HCT116 (cell line): ENCODE results near the gene ERG. TPM values are rescaled to one million over a fixed set of nuclear protein-coding genes. Genes with fewer than 3 reads are reported as not detected.

Experiments used
- ATAC-seq: fragments of 200-7000 bp; cut with Tn5 transposase; 2 replicates; pipeline ENCODE4 v1.9.1; 2020; ENCODE audit warnings: mild to moderate bottlenecking, moderate library complexity
- BruUV-seq: library from RNA; stranded (reverse); fragments of 400-500 nt; replicated peaks from 2 replicates; lab custom pipeline; 2021; lab: Mats Ljungman, UMichigan
- CTCF ChIA-PET: fragments of 300-600 bp; sonication (Branson Sonifier 250); formaldehyde crosslinking; loops from one replicate; lab custom pipeline; 2021; ENCODE audit warnings: antibody characterized with exemption; lab: Charles Lee
- POLR2A ChIA-PET: fragments of 300-600, 350-600 bp; sonication (Branson Sonifier 250); formaldehyde crosslinking; loops from one replicate; lab custom pipeline; 2021; ENCODE audit warnings: antibody characterized with exemption; lab: Charles Lee
- RAD21 ChIA-PET, 2 experiments: fragments of 300-600 bp; sonication (Branson Sonifier 250); formaldehyde crosslinking; loops; one replicate each; lab custom pipeline; 2023; ENCODE audit warnings: low total read pairs in 2 of 2; ENCODE audit not compliant: uncharacterized antibody in 2 of 2, unreplicated experiment in 2 of 2, low non-redundant PET in 1 of 2; lab: Charles Lee
- DNase-seq: peaks from one replicate; pipeline ENCODE4 v3.0.0-alpha.2; 2010; ENCODE audit warnings: low read depth, low spot score
- H2AFZ ChIP-seq: fragments of 200-600 bp; shearing (Covaris generic), sonication (generic); 2 replicates; pipeline ENCODE4 v1.6.1; 2017; ENCODE audit warnings: low read depth, mixed run types, mixed read lengths, antibody characterized with exemption, low read length; ENCODE audit not compliant: poor library complexity, severe bottlenecking
- H3K27ac ChIP-seq: 2 replicates; pipeline ENCODE4 v1.5.1; 2012; ENCODE audit warnings: low read depth, low read length
- H3K27me3 ChIP-seq: fragments of 200-600 bp; sonication (generic); 2 replicates; pipeline ENCODE4 v1.6.1; 2016; ENCODE audit warnings: mixed run types, low read length, mixed read lengths; ENCODE audit not compliant: insufficient read depth
- H3K36me3 ChIP-seq, 2 experiments: fragments of 200-500 bp in 1 of 2; fragments of 200-600 bp in 1 of 2; sonication (Bioruptor generic) in 1 of 2; sonication (generic) in 1 of 2; 2 replicates each; pipeline versions ENCODE4 v1.5.1 to v1.6.1; 2014 to 2016; ENCODE audit warnings: low read length in 2 of 2, inconsistent platforms in 1 of 2, mixed read lengths in 1 of 2, mixed run types in 1 of 2; ENCODE audit not compliant: insufficient read depth in 2 of 2, control insufficient read depth in 1 of 2
- H3K4me1 ChIP-seq, 2 experiments: fragments of 200-600 bp in 1 of 2; sonication (generic) in 1 of 2; 2 replicates each; pipeline versions ENCODE4 v1.5.1 to v1.6.1; 2012 to 2017; ENCODE audit warnings: low read length in 2 of 2, inconsistent platforms in 1 of 2, mild to moderate bottlenecking in 1 of 2, mixed read lengths in 1 of 2, mixed run types in 1 of 2, moderate library complexity in 1 of 2; ENCODE audit not compliant: insufficient read depth in 2 of 2, control insufficient read depth in 1 of 2
- H3K4me2 ChIP-seq: fragments of 200-600 bp; sonication (generic); 2 replicates; pipeline ENCODE4 v1.6.1; 2017; ENCODE audit warnings: mixed run types, low read length, mixed read lengths
- H3K4me3 ChIP-seq, 2 experiments: fragments of 200-600 bp in 1 of 2; sonication (generic) in 1 of 2; replicated peaks in 1 of 2; 2 replicates each; pipeline ENCODE4 v1.5.1; 2011 to 2016; ENCODE audit warnings: low read length in 2 of 2, control low read depth in 1 of 2, low read depth in 1 of 2, mild to moderate bottlenecking in 1 of 2, mixed read lengths in 1 of 2, mixed run types in 1 of 2
- H3K79me2 ChIP-seq: fragments of 200-600 bp; sonication (generic); 2 replicates; pipeline ENCODE4 v1.6.1; 2017; ENCODE audit warnings: mild to moderate bottlenecking, mixed run types, low read length, moderate library complexity, mixed read lengths; ENCODE audit not compliant: insufficient read depth
- H3K9ac ChIP-seq: fragments of 200-600 bp; sonication (generic); 2 replicates; pipeline ENCODE4 v1.6.1; 2016; ENCODE audit warnings: low read length, mixed read lengths
- H3K9me2 ChIP-seq: fragments of 200-600 bp; sonication (generic), shearing (Covaris generic); 2 replicates; pipeline ENCODE4 v1.6.1; 2017; ENCODE audit warnings: mixed run types, mild to moderate bottlenecking, moderate library complexity; ENCODE audit not compliant: insufficient read depth
- H3K9me3 ChIP-seq, 2 experiments: fragments of 200-500 bp in 1 of 2; fragments of 200-600 bp in 1 of 2; sonication (Bioruptor generic) in 1 of 2; sonication (generic) in 1 of 2; 2 replicates each; pipeline ENCODE4 v1.6.1; 2014 to 2017; ENCODE audit warnings: low read length in 2 of 2, mixed read lengths in 2 of 2, inconsistent platforms in 1 of 2, low read depth in 1 of 2, mild to moderate bottlenecking in 1 of 2, mixed run types in 1 of 2, moderate library complexity in 1 of 2; ENCODE audit not compliant: control insufficient read depth in 1 of 2, insufficient read depth in 1 of 2
- H4K20me1 ChIP-seq: fragments of 200-600 bp; sonication (generic), shearing (Covaris generic); 2 replicates; pipeline ENCODE4 v1.6.1; 2017; ENCODE audit warnings: mixed run types, mild to moderate bottlenecking, moderate library complexity; ENCODE audit not compliant: insufficient read depth
- CBX3 ChIP-seq: IDR thresholded peaks from 2 replicates; pipeline ENCODE4 v1.6.1; 2012; ENCODE audit warnings: low read depth
- CEBPB ChIP-seq: IDR thresholded peaks from 2 replicates; pipeline ENCODE4 v1.6.1; 2012; ENCODE audit warnings: low read depth
- EGR1 ChIP-seq: IDR thresholded peaks from 2 replicates; pipeline ENCODE4 v1.6.1; 2012; ENCODE audit warnings: low read depth
- ELF1 ChIP-seq: IDR thresholded peaks from 2 replicates; pipeline ENCODE4 v1.6.1; 2012; ENCODE audit warnings: low read depth, borderline replicate concordance
- EZH2 ChIP-seq: fragments of 200-600 bp; sonication (generic); IDR thresholded peaks from 2 replicates; pipeline ENCODE4 v1.6.1; 2017; ENCODE audit warnings: antibody characterized with exemption, mixed run types
- EZH2phosphoT487 ChIP-seq: fragments of 200-600 bp; IDR thresholded peaks from 2 replicates; pipeline ENCODE4 v1.6.1; 2018; ENCODE audit warnings: antibody characterized with exemption, borderline replicate concordance
- FOSL1 ChIP-seq: IDR thresholded peaks from 2 replicates; pipeline ENCODE4 v1.6.1; 2012; ENCODE audit warnings: low read depth
- JUND ChIP-seq: IDR thresholded peaks from 2 replicates; pipeline ENCODE4 v1.6.1; 2012
- POLR2A ChIP-seq: IDR thresholded peaks from 2 replicates; pipeline ENCODE4 v1.7.0; 2011; ENCODE audit warnings: borderline replicate concordance; ENCODE audit not compliant: insufficient read depth, insufficient read length; ENCODE audit errors: extremely low read depth
- POLR2AphosphoS5 ChIP-seq: IDR thresholded peaks from 2 replicates; pipeline ENCODE4 v1.6.1; 2011; ENCODE audit warnings: mild to moderate bottlenecking, low read depth, low read length, moderate library complexity
- RAD21 ChIP-seq: IDR thresholded peaks from 2 replicates; pipeline ENCODE4 v1.6.1; 2012; ENCODE audit warnings: low read depth, mild to moderate bottlenecking
- REST ChIP-seq: IDR thresholded peaks from 2 replicates; pipeline ENCODE4 v1.6.1; 2012; ENCODE audit warnings: low read depth
- SIN3A ChIP-seq: IDR thresholded peaks from 2 replicates; pipeline ENCODE4 v1.6.1; 2012; ENCODE audit warnings: low read depth
- SP1 ChIP-seq: IDR thresholded peaks from 2 replicates; pipeline ENCODE4 v1.6.1; 2012; ENCODE audit warnings: low read depth
- TCF7L2 ChIP-seq: IDR thresholded peaks from 2 replicates; pipeline ENCODE4 v1.7.0; 2011; ENCODE audit warnings: borderline replicate concordance, inconsistent platforms; ENCODE audit not compliant: insufficient read depth, insufficient read length; ENCODE audit errors: extremely low read depth
- YY1 ChIP-seq: IDR thresholded peaks from 2 replicates; pipeline ENCODE4 v1.6.1; 2011; ENCODE audit warnings: low read length, low read depth, moderate library complexity, mild to moderate bottlenecking; ENCODE audit not compliant: insufficient replicate concordance; ENCODE audit errors: extremely low read depth
- ZNF274 ChIP-seq: fragments of 200-500 bp; sonication (Bioruptor generic); IDR thresholded peaks from 2 replicates; pipeline ENCODE4 v1.6.1; 2014; ENCODE audit warnings: mild to moderate bottlenecking, low read depth, low read length, inconsistent platforms
- intact Hi-C: fragments of 100-400 bp; cut with micrococcal nuclease; formaldehyde crosslinking; loops from 2 replicates; pipeline ENCODE4 v1.10.0; 2022
- total RNA-seq: library from RNA; stranded (reverse); gene quantifications from one replicate; pipeline ENCODE4 v1.2.1, GENCODE V29; 2021; ENCODE audit not compliant: unreplicated experiment
- TF ChIP-seq, protein P1 (sequence below): IDR thresholded peaks from 2 replicates; pipeline ENCODE4 v1.6.1; 2012
- TF ChIP-seq, protein P2 (sequence below): IDR thresholded peaks from 2 replicates; pipeline ENCODE4 v1.6.1; 2011; ENCODE audit warnings: mild to moderate bottlenecking, low read length, moderate library complexity; ENCODE audit not compliant: insufficient replicate concordance; ENCODE audit errors: extremely low read depth
- TF ChIP-seq, protein P3 (sequence below), 3 experiments: fragments of 200-600 bp in 1 of 3; sonication (generic) in 1 of 3; IDR thresholded peaks in 2 of 3; conservative IDR thresholded peaks in 1 of 3; 2 replicates each; pipeline ENCODE4 v1.5.1; 2012 to 2017; ENCODE audit warnings: low read depth in 2 of 3, low read length in 2 of 3, antibody characterized with exemption in 1 of 3, borderline replicate concordance in 1 of 3, control low read depth in 1 of 3, mild to moderate bottlenecking in 1 of 3, mixed read lengths in 1 of 3, mixed run types in 1 of 3, moderate library complexity in 1 of 3; ENCODE audit not compliant: insufficient read depth in 1 of 3

ERG gene
- total RNA-seq, 1 experiment from 2014 or later = 0.17 TPM

GRCh38 chr21:38486221-38486620, 12.1 kb downstream of the ERG start:
- no peak overlapping the region for H2AFZ ChIP-seq
- H3K36me3 ChIP-seq = no peaks in the 10 kb centered on the region
- H3K27ac ChIP-seq = no peak overlapping the region
- ChIA-PET RAD21 (no interaction called here), CTCF (no interaction called here), POLR2A (no interaction called here)
- no peak for DNase-seq
- no TSS peak for BruUV-seq
- no peak overlapping the region for H3K4me2 ChIP-seq
- H4K20me1 ChIP-seq = no peaks in the 10 kb centered on the region
- ATAC-seq = no peak
- no peaks in the 10 kb centered on the region for H3K9me2 ChIP-seq
- H3K9me3 ChIP-seq = no peaks in the 10 kb centered on the region
- peaks cover 39% of the 10 kb centered on the region for H3K27me3 ChIP-seq
- H3K79me2 ChIP-seq = no peaks in the 10 kb centered on the region
- no peaks in the 10 kb centered on the region for H3K4me1 ChIP-seq
- intact Hi-C loops = no loop called here
- no peak overlapping the region for H3K9ac ChIP-seq
- TF ChIP-seq POLR2AphosphoS5 = no peak
- TF ChIP-seq, protein P1, sequence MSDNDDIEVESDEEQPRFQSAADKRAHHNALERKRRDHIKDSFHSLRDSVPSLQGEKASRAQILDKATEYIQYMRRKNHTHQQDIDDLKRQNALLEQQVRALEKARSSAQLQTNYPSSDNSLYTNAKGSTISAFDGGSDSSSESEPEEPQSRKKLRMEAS = no peak
- no peak for TF ChIP-seq YY1
- no peak for TF ChIP-seq FOSL1
- no peak for TF ChIP-seq REST
- no peak for TF ChIP-seq SIN3A
- no peak for TF ChIP-seq POLR2A
- TF ChIP-seq ZNF274 = no peak
- TF ChIP-seq CBX3 = no peak
- TF ChIP-seq EZH2 = no peak
- no peak for TF ChIP-seq TCF7L2
- no peak for TF ChIP-seq CEBPB
- TF ChIP-seq RAD21 = no peak
- TF ChIP-seq EGR1 = no peak
- no peak for TF ChIP-seq SP1
- no peak for TF ChIP-seq ELF1
- TF ChIP-seq, protein P2, sequence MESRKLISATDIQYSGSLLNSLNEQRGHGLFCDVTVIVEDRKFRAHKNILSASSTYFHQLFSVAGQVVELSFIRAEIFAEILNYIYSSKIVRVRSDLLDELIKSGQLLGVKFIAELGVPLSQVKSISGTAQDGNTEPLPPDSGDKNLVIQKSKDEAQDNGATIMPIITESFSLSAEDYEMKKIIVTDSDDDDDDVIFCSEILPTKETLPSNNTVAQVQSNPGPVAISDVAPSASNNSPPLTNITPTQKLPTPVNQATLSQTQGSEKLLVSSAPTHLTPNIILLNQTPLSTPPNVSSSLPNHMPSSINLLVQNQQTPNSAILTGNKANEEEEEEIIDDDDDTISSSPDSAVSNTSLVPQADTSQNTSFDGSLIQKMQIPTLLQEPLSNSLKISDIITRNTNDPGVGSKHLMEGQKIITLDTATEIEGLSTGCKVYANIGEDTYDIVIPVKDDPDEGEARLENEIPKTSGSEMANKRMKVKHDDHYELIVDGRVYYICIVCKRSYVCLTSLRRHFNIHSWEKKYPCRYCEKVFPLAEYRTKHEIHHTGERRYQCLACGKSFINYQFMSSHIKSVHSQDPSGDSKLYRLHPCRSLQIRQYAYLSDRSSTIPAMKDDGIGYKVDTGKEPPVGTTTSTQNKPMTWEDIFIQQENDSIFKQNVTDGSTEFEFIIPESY = no peak
- TF ChIP-seq JUND = no peak
- TF ChIP-seq, protein P3, sequence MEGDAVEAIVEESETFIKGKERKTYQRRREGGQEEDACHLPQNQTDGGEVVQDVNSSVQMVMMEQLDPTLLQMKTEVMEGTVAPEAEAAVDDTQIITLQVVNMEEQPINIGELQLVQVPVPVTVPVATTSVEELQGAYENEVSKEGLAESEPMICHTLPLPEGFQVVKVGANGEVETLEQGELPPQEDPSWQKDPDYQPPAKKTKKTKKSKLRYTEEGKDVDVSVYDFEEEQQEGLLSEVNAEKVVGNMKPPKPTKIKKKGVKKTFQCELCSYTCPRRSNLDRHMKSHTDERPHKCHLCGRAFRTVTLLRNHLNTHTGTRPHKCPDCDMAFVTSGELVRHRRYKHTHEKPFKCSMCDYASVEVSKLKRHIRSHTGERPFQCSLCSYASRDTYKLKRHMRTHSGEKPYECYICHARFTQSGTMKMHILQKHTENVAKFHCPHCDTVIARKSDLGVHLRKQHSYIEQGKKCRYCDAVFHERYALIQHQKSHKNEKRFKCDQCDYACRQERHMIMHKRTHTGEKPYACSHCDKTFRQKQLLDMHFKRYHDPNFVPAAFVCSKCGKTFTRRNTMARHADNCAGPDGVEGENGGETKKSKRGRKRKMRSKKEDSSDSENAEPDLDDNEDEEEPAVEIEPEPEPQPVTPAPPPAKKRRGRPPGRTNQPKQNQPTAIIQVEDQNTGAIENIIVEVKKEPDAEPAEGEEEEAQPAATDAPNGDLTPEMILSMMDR (IDR thresholded peaks at IDR 0.05 in 2 of 3, conservative IDR thresholded peaks at IDR 0.05 in 1 of 3; ENCODE audit: borderline replicate concordance in 1 of 3, insufficient read depth in 1 of 3, low read depth in 2 of 3, low read length in 2 of 3) = no peak
- no peak for TF ChIP-seq EZH2phosphoT487
- no peak overlapping the region for H3K4me3 ChIP-seq
